CD4-positive, alpha-beta T cell treated with Interleukin-15 for 1 hour (primary cell): ENCODE data around the gene LRMDA.

Experiments
- DNase-seq: peaks from one replicate; pipeline ENCODE4 v3.0.0-alpha.2; 2020

The LRMDA gene

GRCh38 chr10:76255241-76255640 is 823.8 kb downstream of the LRMDA start:
- DNase-seq, result no peak

GRCh38 chr10:76257816-76258215 is 826.4 kb downstream of the LRMDA start:
- DNase-seq, result no peak

GRCh38 chr10:76265441-76266113 is 834.2 kb downstream of the LRMDA start:
- no peak for DNase-seq

GRCh38 chr10:76268530-76268929 is 837.1 kb downstream of the LRMDA start:
- DNase-seq, result no peak

GRCh38 chr10:76268954-76269353 is 837.5 kb downstream of the LRMDA start:
- no peak for DNase-seq

GRCh38 chr10:76270464-76270863 is 839.0 kb downstream of the LRMDA start:
- no peak for DNase-seq

- no peak for DNase-seq
Observed at GRCh38 chr10:76274933-76275332, 843.5 kb downstream of the LRMDA start.

- DNase-seq, result no peak
Observed at GRCh38 chr10:76278811-76279460, 847.5 kb downstream of the LRMDA start.

- no peak for DNase-seq
Observed at GRCh38 chr10:76281659-76282058, 850.2 kb downstream of the LRMDA start.

- no peak for DNase-seq
Observed at GRCh38 chr10:76282061-76283025, 850.9 kb downstream of the LRMDA start.

- DNase-seq, result no peak
Observed at GRCh38 chr10:76284351-76284750, 852.9 kb downstream of the LRMDA start.

GRCh38 chr10:76285012-76285411 is 853.6 kb downstream of the LRMDA start:
- DNase-seq, result no peak

- no peak for DNase-seq
Observed at GRCh38 chr10:76285515-76285914, 854.1 kb downstream of the LRMDA start.

- DNase-seq, result no peak
Observed at GRCh38 chr10:76286536-76286935, 855.1 kb downstream of the LRMDA start.

- DNase-seq, result no peak
Observed at GRCh38 chr10:76287856-76288255, 856.4 kb downstream of the LRMDA start.

GRCh38 chr10:76291175-76291574 is 859.8 kb downstream of the LRMDA start:
- no peak for DNase-seq

- DNase-seq, result no peak
Observed at GRCh38 chr10:76291885-76292284, 860.5 kb downstream of the LRMDA start.

- DNase-seq, result no peak
Observed at GRCh38 chr10:76296957-76297356, 865.5 kb downstream of the LRMDA start.

- DNase-seq, result no peak
Observed at GRCh38 chr10:76297358-76297757, 865.9 kb downstream of the LRMDA start.

GRCh38 chr10:76297780-76298281 is 866.4 kb downstream of the LRMDA start:
- no peak for DNase-seq

GRCh38 chr10:76298329-76298728 is 866.9 kb downstream of the LRMDA start:
- DNase-seq, result no peak

GRCh38 chr10:76299501-76299900 is 868.1 kb downstream of the LRMDA start:
- no peak for DNase-seq

GRCh38 chr10:76301211-76301610 is 869.8 kb downstream of the LRMDA start:
- no peak for DNase-seq
